IPS DF 4.7 (cell line): Measurements from ENCODE around the gene SPG11.
A peak's percentile ranks its signal among the peaks of the same experiment; 100 is the strongest.
"Not testable (repeated sequence)": the region's sequence is repeated elsewhere in the genome, so short reads cannot be mapped to it uniquely, and the experiment has no call there.

ENCODE experiments used
- DNase-seq: peaks from one replicate; pipeline ENCODE4 v3.0.0-alpha.2; 2013; ENCODE audit warnings: low spot score; ENCODE audit errors: extremely low read depth

Gene SPG11

GRCh38 chr15:44663410-44664308, at the start of gene SPG11:
TSS of gene SPG11 (minus strand) at chr15:44663662. CDS start at chr15:44663647, 15 bp downstream.
- peak; percentile 87 for DNase-seq

GRCh38 chr15:44712346-44713005, 49.0 kb upstream of the SPG11 start:
- no peak for DNase-seq

GRCh38 chr15:44711743-44712345, 48.4 kb upstream of the SPG11 start:
- DNase-seq: no peak

- no peak for DNase-seq
Observed at GRCh38 chr15:44711096-44711742, 47.8 kb upstream of the SPG11 start, which contains the start of the genes B2M and PATL2. TSS of gene B2M (plus strand) at chr15:44711517. CDS start at chr15:44711547, 30 bp downstream. TSS of gene PATL2 (minus strand) at chr15:44711323. CDS start at chr15:44676490, 34,833 bp downstream.

- no peak for DNase-seq
Observed at GRCh38 chr15:44710236-44711095, 47.0 kb upstream of the SPG11 start.

GRCh38 chr15:44706946-44707636, 43.6 kb upstream of the SPG11 start:
- no peak for DNase-seq

- no peak for DNase-seq
Observed at GRCh38 chr15:44706401-44706800, 42.9 kb upstream of the SPG11 start.

- DNase-seq: no peak
Observed at GRCh38 chr15:44705986-44706385, 42.5 kb upstream of the SPG11 start.

GRCh38 chr15:44700676-44701075, 37.2 kb upstream of the SPG11 start:
- DNase-seq: not testable (repeated sequence)

GRCh38 chr15:44698641-44699040, 35.2 kb upstream of the SPG11 start:
- no peak for DNase-seq

GRCh38 chr15:44697014-44697413, 33.6 kb upstream of the SPG11 start:
- DNase-seq: no peak

GRCh38 chr15:44695294-44695693, 31.8 kb upstream of the SPG11 start:
- DNase-seq: no peak

- no peak for DNase-seq
Observed at GRCh38 chr15:44694416-44694815, 31.0 kb upstream of the SPG11 start.

- DNase-seq: no peak
Observed at GRCh38 chr15:44692659-44693058, 29.2 kb upstream of the SPG11 start.

GRCh38 chr15:44690245-44690644, 26.8 kb upstream of the SPG11 start:
- not testable (repeated sequence) for DNase-seq

GRCh38 chr15:44689318-44689717, 25.9 kb upstream of the SPG11 start:
- DNase-seq: not testable (repeated sequence)

GRCh38 chr15:44682809-44683682, 19.6 kb upstream of the SPG11 start:
- DNase-seq: not testable (repeated sequence)

- no peak for DNase-seq
Observed at GRCh38 chr15:44682211-44682610, 18.7 kb upstream of the SPG11 start.

GRCh38 chr15:44676676-44677075, 13.2 kb upstream of the SPG11 start:
- DNase-seq: no peak
